Endothelial cell of umbilical vein (primary cell): ENCODE results near the gene UGT1A9.

Experiments used
- EZH2 ChIP-seq: IDR thresholded peaks from 2 replicates; pipeline ENCODE4 v1.6.1; 2012; ENCODE audit warnings: borderline replicate concordance, low read depth, mild to moderate bottlenecking, moderate library complexity, low read length, inconsistent platforms; ENCODE audit not compliant: severe bottlenecking
- FOS ChIP-seq: IDR thresholded peaks from 2 replicates; pipeline ENCODE4 v1.6.1; 2011; ENCODE audit warnings: mild to moderate bottlenecking, low read length, moderate library complexity, borderline replicate concordance; ENCODE audit not compliant: insufficient read depth
- POLR2A ChIP-seq: IDR thresholded peaks from 2 replicates; pipeline ENCODE4 v1.6.1; 2012; ENCODE audit warnings: low read depth, mild to moderate bottlenecking, control low read depth, low read length
- POLR2AphosphoS5 ChIP-seq: IDR thresholded peaks from 2 replicates; pipeline ENCODE4 v1.6.1; 2012; ENCODE audit warnings: low read depth, mild to moderate bottlenecking, control low read depth, low read length, moderate library complexity; ENCODE audit not compliant: insufficient read depth
- TF ChIP-seq, protein P1 (sequence below), 2 donors: IDR thresholded peaks; 1 replicate in 1 of 2; 2 replicates in 1 of 2; pipeline ENCODE4 v1.5.1; 2011; ENCODE audit warnings: low read length in 2 of 2, mild to moderate bottlenecking in 2 of 2, moderate library complexity in 2 of 2, control low read depth in 1 of 2, inconsistent platforms in 1 of 2, low read depth in 1 of 2; ENCODE audit not compliant: insufficient read depth in 1 of 2; ENCODE audit errors: extremely low read depth in 1 of 2
- TF ChIP-seq, protein P2 (sequence below): IDR thresholded peaks from 2 replicates; pipeline ENCODE4 v1.6.1; 2011; ENCODE audit not compliant: insufficient read depth, insufficient read length

DNA sequence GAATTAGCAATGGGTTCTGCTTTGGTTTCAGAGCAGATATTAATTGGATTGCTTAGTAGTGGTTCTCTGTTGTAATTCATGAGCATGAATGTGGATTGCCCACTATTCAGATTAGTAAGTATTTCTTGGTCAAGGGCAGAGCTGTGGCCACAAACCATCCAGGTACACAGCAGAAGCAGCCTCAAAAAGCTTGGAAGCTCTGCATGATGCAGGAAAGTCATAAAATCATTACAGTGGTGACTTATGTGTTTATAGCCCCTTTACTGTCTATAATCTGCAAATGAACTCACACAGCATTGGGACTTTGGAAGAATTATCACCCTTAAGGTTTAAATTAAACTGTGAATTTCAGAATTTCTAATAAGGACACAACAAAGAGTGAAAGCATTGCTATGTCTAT, 86.4 kb downstream of the UGT1A9 start:
- TF ChIP-seq POLR2A = no peak
- TF ChIP-seq, protein P1, sequence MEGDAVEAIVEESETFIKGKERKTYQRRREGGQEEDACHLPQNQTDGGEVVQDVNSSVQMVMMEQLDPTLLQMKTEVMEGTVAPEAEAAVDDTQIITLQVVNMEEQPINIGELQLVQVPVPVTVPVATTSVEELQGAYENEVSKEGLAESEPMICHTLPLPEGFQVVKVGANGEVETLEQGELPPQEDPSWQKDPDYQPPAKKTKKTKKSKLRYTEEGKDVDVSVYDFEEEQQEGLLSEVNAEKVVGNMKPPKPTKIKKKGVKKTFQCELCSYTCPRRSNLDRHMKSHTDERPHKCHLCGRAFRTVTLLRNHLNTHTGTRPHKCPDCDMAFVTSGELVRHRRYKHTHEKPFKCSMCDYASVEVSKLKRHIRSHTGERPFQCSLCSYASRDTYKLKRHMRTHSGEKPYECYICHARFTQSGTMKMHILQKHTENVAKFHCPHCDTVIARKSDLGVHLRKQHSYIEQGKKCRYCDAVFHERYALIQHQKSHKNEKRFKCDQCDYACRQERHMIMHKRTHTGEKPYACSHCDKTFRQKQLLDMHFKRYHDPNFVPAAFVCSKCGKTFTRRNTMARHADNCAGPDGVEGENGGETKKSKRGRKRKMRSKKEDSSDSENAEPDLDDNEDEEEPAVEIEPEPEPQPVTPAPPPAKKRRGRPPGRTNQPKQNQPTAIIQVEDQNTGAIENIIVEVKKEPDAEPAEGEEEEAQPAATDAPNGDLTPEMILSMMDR (IDR thresholded peaks at IDR 0.05; ENCODE audit: extremely low read depth in 1 of 2, insufficient read depth in 1 of 2, low read depth in 1 of 2, low read length in 2 of 2) = no peak
- no peak for TF ChIP-seq POLR2AphosphoS5
- TF ChIP-seq, protein P2, sequence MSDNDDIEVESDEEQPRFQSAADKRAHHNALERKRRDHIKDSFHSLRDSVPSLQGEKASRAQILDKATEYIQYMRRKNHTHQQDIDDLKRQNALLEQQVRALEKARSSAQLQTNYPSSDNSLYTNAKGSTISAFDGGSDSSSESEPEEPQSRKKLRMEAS = no peak
- TF ChIP-seq EZH2 = no peak
- no peak for TF ChIP-seq FOS
